ENCODE measurements around the gene KCNIP3.

Gene KCNIP3

DNA sequence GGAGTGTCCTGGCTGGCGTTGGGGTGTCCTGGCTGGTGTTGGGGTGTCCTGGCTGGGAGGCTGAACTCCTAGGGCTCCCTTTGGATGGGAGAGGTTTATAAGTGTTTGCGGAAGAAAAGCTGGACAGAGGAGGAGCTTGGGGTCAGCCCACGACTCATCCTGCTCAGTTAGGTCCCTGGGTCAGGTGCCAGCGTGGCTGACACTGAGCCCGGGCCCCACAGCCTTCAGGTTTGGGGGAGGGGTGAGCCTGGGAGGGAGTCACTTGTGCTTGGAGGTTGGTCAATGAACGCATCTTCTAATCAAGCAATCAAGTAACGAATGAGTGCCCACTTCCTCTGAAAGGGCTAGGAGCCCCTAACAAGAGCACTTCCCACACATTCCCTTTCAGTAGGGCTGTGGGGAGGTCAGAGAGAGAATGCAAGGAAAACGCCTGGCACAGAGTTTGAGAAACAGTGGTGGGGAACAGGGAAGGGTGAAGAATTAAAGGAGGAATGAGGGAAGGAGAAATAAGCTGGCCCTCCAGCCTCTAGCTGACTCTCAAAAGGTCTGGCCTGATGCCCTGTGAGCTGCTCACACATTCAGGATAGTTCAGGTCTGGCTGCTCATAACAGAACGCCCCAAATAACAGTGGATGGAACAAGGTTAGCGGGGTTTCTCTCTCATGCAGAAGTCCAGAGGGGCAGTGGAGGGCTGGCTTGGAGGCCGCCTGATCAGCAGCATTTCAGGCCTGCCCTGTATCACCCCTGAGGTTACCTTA, 670 bp downstream of the KCNIP3 start:
- DNase-seq: no peak

DNA sequence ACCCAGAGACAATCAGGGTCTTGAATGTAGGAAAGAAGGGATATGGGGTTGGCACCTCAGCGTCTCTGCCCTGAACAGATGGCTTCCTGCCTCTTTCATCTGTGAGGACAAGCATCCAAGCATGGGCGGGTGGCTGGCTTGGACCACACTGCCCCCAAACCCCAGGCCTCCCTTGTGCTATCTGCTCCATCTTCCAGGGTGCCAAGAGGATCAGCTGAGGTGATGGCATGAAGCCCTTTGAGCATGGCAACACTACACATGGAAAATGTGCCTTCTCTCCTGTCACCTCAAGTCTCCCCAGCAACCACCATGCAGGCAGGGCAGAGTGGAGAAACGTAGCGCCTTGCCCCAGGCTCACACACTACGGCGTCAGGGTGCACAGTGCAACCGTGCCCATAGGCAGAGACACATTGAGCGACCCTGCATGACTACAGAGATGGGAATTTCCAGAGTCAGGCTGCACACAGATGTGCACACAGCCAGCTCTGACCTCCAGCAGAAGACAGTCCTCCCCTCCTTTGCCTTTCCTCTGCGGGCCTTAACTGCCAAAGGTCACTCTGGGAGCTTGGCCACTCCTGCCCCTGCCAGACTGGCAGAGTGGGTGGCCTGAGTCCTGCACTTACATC, 1.5 kb downstream of the KCNIP3 start:
- DNase-seq: no peak

DNA sequence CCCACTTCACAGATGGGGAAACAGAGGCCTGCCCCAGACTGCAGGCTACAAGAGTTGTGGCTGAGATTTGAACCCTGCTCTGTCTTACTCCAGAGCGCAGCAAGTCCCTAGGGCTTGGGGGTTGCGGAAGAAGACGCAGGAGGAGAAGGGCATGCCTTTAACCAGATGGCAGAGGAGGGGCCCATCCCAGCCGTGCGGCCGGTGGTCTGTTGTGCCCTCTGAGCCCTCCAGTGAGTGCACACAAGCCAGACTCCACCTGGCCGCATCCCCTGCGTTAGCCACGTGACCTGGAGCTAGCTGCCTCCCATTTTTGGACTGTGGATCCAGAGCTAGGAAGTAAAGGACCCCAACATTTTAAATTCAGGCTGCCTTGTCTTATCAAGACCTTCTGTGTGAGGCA, 2.8 kb downstream of the KCNIP3 start:
- DNase-seq: no peak

GRCh38 chr2:95300450-95300849, 3.3 kb downstream of the KCNIP3 start:
- no peak for DNase-seq

- DNase-seq: no peak
These were observed 4.0 kb downstream of the KCNIP3 start for GRCh38 chr2:95301186-95301585.

DNA sequence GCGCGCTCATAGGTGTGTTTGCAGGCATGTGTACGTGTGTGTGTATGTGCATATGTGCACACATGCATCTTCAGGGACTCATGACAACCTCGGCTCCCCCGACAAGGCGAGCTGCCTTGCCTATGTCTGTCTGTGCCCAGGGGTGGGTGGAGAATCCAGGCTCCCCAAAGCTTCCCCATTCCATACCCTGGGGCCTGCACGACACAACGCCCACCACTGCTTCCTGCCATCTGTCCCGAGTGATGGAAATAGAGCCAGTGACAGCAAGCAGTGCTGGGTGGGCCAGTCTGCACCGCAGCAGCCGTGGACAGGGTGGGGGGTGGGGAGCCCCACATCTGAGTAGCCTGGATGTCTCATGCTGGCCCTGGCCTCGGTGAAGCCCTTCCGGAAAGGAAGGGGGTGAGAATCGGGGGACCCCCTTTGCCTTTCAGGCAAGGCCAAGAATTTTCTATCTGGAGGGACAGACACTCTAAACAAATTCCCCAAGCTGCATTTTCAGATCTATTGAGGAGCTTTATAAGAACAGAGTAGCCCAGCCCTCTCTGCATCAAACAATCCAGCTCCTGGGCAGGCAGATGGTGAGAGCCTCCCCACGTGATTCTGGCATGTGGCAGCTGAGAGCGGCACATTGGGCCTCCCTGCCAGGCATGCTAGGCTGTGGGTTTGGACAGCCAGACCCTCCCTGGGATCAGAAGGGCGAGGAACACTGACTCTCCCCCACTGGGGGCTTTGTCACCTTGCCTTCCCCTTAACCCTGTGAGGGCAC, 4.9 kb downstream of the KCNIP3 start:
- no peak for DNase-seq

DNA sequence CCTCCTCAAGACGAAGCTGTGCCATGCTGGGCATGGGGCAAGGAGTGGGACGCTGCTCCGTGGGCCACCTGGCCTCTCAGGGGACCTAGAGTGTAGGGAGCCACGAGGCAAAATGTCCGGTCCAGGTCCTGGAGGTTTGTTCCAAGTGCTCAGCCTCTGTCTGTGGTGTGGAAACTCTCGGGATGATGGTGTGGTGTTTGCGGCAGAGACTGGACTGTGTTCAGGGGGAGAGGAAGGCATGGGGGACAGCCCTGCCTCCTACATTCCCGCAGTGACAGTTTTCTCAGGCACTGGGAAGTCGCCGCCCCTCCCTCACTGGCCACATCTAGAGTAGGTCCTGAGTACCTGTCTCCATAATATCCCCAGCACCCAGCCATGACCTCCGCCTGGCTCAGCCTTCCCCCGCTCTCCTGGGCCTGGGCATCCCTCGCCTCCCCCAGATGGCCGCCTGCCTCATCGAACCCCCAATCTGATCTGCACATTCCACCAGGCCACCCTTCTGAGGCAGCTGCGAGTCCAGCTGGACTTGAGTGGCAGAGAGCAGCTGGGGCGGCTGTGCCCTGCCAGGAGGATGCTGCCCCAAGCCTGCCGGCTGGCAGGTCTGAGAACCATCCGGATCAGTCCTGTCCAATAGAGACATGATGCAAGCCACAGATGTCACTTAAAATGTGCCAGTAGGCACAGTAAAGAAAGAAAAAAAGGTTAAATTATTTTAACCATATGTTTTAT, 6.2 kb downstream of the KCNIP3 start:
- DNase-seq: no peak

- DNase-seq: no peak
These were observed 8.4 kb downstream of the KCNIP3 start for GRCh38 chr2:95305380-95306061.

- DNase-seq: no peak
These were observed 9.3 kb downstream of the KCNIP3 start for GRCh38 chr2:95306336-95306895.

DNA sequence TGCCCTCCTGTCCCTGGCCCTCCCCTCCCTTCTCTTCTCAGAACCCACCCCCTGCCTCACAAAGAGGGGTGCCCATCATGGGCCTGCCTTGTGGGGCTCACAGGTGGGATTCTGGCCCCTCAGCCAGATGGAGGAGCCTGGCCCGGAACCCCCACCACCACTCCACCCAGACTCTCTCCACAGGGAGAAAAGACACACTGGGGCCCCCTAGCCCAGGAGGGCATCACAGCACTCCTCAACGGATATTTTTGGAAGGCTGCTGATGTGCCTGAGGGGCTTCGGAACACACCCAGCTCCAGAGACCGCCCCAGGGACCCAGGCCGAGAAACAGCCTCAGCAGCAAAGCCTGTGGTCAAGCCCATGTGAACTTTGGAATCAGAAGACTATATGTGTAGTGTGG, 9.9 kb downstream of the KCNIP3 start:
- DNase-seq: no peak

- DNase-seq: no peak
These were observed 10.7 kb downstream of the KCNIP3 start for GRCh38 chr2:95307878-95308277.

DNA sequence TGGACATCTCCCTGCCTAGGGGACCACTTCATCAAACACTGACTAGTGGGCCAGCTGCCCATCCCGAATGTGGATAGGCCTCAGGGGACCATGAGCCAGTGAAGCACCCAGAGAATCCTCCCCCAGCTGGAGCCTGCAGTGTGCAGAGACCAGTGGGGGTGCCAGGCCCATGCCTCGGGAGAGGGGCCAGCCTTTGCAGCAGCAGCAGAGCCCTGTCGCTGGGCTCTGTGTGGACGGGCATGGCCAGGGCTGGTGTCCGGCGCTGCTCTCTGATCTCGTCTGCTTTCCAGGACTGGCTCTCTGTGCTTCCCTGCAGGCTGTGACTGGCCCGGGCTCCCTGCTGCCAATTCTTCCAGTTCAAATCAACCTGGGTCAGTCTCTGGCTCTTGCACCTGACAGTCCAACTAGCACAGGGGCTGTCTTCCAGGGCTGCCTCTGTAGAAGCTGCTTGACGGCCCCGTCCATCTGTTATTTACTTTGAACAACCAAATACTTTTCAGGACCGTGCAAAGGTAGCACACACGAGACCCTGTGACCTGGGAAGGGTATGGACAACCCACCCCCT, 11.4 kb downstream of the KCNIP3 start:
- no peak for DNase-seq

DNA sequence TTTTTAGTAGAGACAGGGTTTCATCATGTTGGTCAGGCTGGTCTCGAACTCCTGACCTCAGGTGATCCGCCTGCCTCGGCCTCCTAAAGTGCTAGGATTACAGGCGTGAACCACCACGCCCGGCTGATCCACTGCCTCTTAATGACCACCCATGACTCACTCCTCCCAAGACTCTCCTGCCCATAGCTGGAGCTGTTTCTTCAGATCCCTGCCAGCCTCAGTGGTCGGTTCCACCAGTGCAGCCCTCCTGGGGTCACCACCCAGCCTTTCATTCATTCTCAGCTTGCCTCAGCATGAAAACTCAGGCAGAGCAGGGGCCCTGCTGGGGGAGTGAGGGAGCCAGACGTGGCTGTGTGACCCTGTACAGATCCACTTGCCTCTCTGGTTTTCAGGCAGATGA, 12.5 kb downstream of the KCNIP3 start:
- no peak for DNase-seq

DNA sequence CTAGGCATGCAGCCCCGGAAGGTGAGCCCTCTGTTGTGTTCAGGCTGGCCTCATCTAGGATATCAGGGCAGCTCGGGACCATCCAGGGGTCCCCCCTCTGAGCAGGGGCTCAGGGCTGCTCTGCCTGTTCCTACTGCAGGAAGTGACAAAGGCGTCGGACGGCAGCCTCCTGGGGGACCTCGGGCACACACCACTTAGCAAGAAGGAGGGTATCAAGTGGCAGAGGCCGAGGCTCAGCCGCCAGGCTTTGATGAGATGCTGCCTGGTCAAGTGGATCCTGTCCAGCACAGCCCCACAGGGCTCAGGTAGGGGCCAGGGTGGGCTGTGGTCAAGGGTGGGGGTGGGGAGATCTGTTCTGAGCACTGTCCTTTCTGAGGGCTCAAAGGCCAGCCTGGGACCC, 13.1 kb downstream of the KCNIP3 start:
- no peak for DNase-seq

DNA sequence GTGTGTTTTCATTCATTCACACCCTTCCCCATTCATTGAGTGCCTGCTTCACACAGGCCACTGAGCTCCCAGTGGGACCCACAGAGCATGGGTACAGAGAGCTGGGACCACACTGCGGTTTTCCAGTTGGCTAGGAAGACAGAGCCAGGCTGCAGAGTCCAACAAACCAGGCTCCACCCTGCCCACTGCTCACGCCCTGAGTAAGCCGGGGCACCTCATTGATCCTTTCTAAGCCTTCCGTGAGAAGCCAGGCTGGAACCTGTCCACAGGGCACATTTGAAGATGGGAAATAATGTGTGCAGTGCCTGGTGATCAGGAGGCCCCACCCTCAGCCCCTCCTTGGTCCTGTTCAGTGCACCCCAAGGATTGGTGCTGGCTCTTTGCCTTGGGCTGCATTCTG, 13.5 kb downstream of the KCNIP3 start:
- DNase-seq: no peak

GRCh38 chr2:95311815-95312542, 14.8 kb downstream of the KCNIP3 start:
- DNase-seq: no peak

GRCh38 chr2:95312543-95313201, 15.5 kb downstream of the KCNIP3 start:
- DNase-seq: no peak

DNA sequence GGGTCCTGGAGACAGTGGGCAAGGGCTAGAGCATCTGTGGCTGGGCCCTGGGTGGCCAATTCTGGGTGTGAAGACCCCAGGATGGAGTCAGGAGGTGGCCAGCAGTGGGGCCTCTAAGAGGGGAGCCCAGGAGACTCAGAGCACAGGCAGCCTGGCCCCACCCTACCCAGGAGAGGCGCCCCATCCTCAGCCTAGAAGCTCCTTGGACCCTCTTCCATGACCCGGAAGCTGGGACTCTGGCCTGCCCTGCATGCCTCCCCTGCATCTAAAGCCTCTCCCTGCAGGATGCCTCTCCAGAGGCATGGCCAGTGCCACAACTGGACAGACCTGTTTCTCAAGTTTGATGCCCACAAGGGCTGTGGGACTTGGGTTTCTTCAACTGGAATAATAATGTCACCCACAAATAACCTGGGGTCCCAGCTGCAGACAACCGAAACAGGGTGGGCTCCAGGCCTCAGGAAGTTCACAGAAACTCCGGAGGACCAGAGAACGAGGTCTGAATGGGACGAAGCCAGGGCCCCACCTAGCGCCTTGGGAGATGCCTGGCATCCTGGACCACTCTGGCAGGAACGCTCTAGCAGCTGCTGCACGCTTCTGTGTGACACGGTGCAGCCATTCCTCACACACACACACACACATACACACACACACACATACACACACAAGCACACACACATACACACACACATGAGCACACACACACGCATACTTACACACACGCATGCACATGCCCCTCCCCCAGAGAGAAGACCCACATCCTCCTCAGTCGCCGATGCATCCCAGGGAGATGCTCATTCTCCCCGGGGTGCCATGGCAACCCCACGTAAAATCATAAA, 16.4 kb downstream of the KCNIP3 start:
- no peak for DNase-seq

DNA sequence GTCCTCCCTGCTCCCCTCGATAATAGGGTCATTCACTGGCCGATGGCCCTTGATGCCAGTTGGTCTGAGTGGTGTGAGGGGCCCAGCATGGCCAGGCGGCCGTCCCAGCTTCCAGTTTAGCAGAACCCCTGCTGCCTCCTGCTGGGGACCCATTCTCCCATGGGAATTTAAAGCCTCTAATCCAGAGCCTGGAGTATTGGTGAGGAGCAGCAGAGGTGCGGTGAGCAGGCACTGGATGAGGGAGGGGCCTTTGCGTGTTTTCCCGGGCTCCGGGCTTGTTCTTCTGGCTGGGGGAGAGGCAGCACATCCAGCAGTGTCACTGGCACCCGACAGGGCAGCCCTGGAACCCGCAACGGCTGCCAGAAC, 17.4 kb downstream of the KCNIP3 start:
- no peak for DNase-seq
